ACHN (cell line): ENCODE data around the gene COX17.

Source experiments
- DNase-seq: peaks from one replicate; pipeline ENCODE4 v3.0.0-alpha.2; 2015
- in situ Hi-C: cut with HindIII; loops from 2 replicates; pipeline ENCODE4 v1.10.0; 2017; ENCODE audit warnings: low sequenced_read_pairs, low pct_ligation_motif_present, low pct_unique_long_range_greater_than_20kb

The COX17 gene

GRCh38 chr3:119630880-119631329 lies 46.3 kb downstream of the COX17 start:
- in situ Hi-C loops = no loop called here
- no peak for DNase-seq

- DNase-seq = no peak
- in situ Hi-C loops = no loop called here
Measured at GRCh38 chr3:119630128-119630879, 46.9 kb downstream of the COX17 start.

- DNase-seq = no peak
- in situ Hi-C loops = no loop called here
Measured at GRCh38 chr3:119628816-119629445, 48.3 kb downstream of the COX17 start.

- in situ Hi-C loops = no loop called here
- no peak for DNase-seq
Measured at GRCh38 chr3:119628390-119628789, 48.8 kb downstream of the COX17 start.

GRCh38 chr3:119627461-119627860 lies 49.7 kb downstream of the COX17 start:
- in situ Hi-C loops = no loop called here
- DNase-seq = no peak

- DNase-seq = no peak
- in situ Hi-C loops = no loop called here
Measured at GRCh38 chr3:119626196-119626595, 51.0 kb downstream of the COX17 start.

GRCh38 chr3:119625451-119626153 lies 51.6 kb downstream of the COX17 start:
- no peak for DNase-seq
- in situ Hi-C loops = no loop called here

- in situ Hi-C loops = no loop called here
- DNase-seq = no peak
Measured at GRCh38 chr3:119624002-119624720, 53.0 kb downstream of the COX17 start.

GRCh38 chr3:119620899-119621298 lies 56.3 kb downstream of the COX17 start:
- in situ Hi-C loops = no loop called here

More at GRCh38 chr3:119620899-119621298, 56.3 kb downstream of the COX17 start:
- DNase-seq = no peak
